ENCODE results near the gene SMURF2. TPM values are rescaled to one million over a fixed set of nuclear protein-coding genes. Genes with fewer than 3 reads are reported as not detected.

The SMURF2 gene
- total RNA-seq, 1 experiment from 2014 or later, result 76.6 TPM

DNA sequence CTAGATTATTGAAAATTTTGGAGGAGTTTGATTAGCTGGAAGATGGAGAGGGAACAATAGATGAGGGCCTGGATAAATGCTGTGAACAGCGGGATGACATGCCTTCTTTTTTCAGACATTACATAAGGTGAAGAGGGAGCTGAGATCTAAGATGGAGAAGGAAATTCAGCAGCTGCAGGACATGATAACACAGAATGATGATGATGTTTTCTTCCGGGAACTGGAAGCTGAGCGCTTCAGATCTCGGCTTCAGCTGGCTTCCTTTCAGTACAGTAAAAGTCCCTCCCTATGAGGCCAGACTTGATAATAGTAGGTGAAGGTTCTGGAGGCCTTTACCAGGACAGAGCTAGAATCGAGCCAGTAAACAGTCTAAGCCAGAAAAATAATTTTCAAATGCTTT, 124.6 kb downstream of the SMURF2 start:
- no peaks in the 10 kb centered on the region for H3K27me3 ChIP-seq (ENCODE audit: low read length)
- ChIA-PET POLR2A (ENCODE audit: unreplicated experiment) (interaction anchor here (0.6 kb wide), 1 partner anchor 104 kb away, joined by 4 read pairs; no protein-coding TSS in a partner anchor), CTCF (no interaction called here)
- no peak for DNase-seq
- peaks cover 68% of the 10 kb centered on the region for H3K36me3 ChIP-seq (ENCODE audit: low read depth, low read length)
- H3K9me2 ChIP-seq (replicated peaks; ENCODE audit: low read length), result no peaks in the 10 kb centered on the region
- H3K4me2 ChIP-seq (ENCODE audit: low read length), result no peak overlapping the region
- intact Hi-C loops (cut with micrococcal nuclease), result no loop called here
- peaks cover 6% of the 10 kb centered on the region for H3F3A ChIP-seq (ENCODE audit: low read length, unreplicated experiment)
- no peak overlapping the region for H3K4me3 ChIP-seq (ENCODE audit: low read length)
- no TSS peak for BruUV-seq (replicated peaks)
- ATAC-seq, result no peak
- TF ChIP-seq EZH2 (IDR thresholded peaks at IDR 0.05; ENCODE audit: low read length, unreplicated experiment), result no peak
- TF ChIP-seq EZH2phosphoT487 (IDR thresholded peaks at IDR 0.05; ENCODE audit: borderline replicate concordance, low read length), result no peak
- TF ChIP-seq, protein P1, sequence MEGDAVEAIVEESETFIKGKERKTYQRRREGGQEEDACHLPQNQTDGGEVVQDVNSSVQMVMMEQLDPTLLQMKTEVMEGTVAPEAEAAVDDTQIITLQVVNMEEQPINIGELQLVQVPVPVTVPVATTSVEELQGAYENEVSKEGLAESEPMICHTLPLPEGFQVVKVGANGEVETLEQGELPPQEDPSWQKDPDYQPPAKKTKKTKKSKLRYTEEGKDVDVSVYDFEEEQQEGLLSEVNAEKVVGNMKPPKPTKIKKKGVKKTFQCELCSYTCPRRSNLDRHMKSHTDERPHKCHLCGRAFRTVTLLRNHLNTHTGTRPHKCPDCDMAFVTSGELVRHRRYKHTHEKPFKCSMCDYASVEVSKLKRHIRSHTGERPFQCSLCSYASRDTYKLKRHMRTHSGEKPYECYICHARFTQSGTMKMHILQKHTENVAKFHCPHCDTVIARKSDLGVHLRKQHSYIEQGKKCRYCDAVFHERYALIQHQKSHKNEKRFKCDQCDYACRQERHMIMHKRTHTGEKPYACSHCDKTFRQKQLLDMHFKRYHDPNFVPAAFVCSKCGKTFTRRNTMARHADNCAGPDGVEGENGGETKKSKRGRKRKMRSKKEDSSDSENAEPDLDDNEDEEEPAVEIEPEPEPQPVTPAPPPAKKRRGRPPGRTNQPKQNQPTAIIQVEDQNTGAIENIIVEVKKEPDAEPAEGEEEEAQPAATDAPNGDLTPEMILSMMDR (conservative IDR thresholded peaks at IDR 0.05; ENCODE audit: low read depth, low read length), result no peak
- H2AFZ ChIP-seq (ENCODE audit: low read length), result no peak overlapping the region
- H3K4me1 ChIP-seq (ENCODE audit: insufficient read depth, low read length), result peaks cover 16% of the 10 kb centered on the region
- no peaks in the 10 kb centered on the region for H3K9me3 ChIP-seq (ENCODE audit: low read length)
- no peak overlapping the region for H3K9ac ChIP-seq (ENCODE audit: low read length)
- no peak overlapping the region for H3K27ac ChIP-seq (ENCODE audit: low read length)
- H4K20me1 ChIP-seq (ENCODE audit: low read length), result no peaks in the 10 kb centered on the region
- no peaks in the 10 kb centered on the region for H3K79me2 ChIP-seq (ENCODE audit: low read length)

DNA sequence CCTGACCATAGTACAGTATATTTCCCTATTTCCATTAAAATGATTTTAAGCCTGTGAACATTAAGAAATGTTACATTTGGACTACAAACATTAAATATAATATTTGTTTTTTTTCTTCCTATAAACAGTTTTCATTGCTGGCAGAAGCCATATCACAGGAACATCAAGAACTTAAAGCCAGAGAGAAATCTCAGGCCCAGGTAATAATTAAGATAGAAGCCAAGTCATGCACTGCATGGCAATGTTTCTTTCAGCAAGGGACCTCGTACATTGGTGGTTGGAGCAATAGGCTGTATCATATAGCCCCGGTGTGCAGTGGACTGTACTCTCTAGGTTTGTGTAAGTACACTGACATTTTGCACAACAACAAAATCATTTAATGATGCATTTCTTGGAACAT, 125.2 kb downstream of the SMURF2 start:
- Histone ChIP-seq H3K9me3 (ENCODE audit: low read length) (no peaks in the 10 kb centered on the region), H4K20me1 (ENCODE audit: low read length) (no peaks in the 10 kb centered on the region), H3K9me2 (replicated peaks; ENCODE audit: low read length) (no peaks in the 10 kb centered on the region), H3K36me3 (ENCODE audit: low read depth, low read length) (peaks cover 70% of the 10 kb centered on the region), H3K4me3 (ENCODE audit: low read length) (no peak overlapping the region), H3K27me3 (ENCODE audit: low read length) (no peaks in the 10 kb centered on the region), H3K27ac (ENCODE audit: low read length) (no peak overlapping the region), H3K4me1 (ENCODE audit: insufficient read depth, low read length) (peaks cover 16% of the 10 kb centered on the region), H3F3A (ENCODE audit: low read length, unreplicated experiment) (peaks cover 8% of the 10 kb centered on the region), H3K79me2 (ENCODE audit: low read length) (no peaks in the 10 kb centered on the region), H2AFZ (ENCODE audit: low read length) (no peak overlapping the region), H3K9ac (ENCODE audit: low read length) (no peak overlapping the region), H3K4me2 (ENCODE audit: low read length) (no peak overlapping the region)
- ChIA-PET CTCF (no interaction called here), POLR2A (ENCODE audit: unreplicated experiment) (no interaction called here)
- intact Hi-C loops (cut with micrococcal nuclease), result no loop called here
- TSS peak; percentile 2 for BruUV-seq (replicated peaks)
- DNase-seq (no peak), ATAC-seq (no peak)
- TF ChIP-seq, protein P1 (conservative IDR thresholded peaks at IDR 0.05; ENCODE audit: low read depth, low read length), result no peak
- TF ChIP-seq EZH2 (IDR thresholded peaks at IDR 0.05; ENCODE audit: low read length, unreplicated experiment) (no peak), EZH2phosphoT487 (IDR thresholded peaks at IDR 0.05; ENCODE audit: borderline replicate concordance, low read length) (no peak)

DNA sequence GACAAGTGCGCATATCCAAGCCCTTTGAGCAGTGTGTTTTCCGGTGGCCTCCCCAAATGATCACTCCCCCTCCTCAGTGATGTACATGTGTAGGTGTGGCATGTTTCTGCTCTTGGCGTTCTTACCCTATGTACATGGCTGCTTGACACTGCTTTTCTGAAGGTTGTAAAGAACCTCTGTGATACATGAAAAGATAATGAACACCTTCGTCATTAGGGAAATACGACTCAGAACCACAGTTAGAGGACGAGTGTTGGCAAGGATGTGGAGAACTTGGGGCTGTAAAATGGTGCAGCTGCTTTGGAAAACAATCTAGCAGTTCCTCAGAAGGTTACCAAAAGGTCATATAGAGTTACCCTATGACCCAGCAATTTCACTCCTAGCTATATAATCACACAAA, 126.8 kb downstream of the SMURF2 start:
- POLR2A ChIA-PET (ENCODE audit: unreplicated experiment), result no interaction called here
- Histone ChIP-seq H3K9me2 (replicated peaks; ENCODE audit: low read length) (no peaks in the 10 kb centered on the region), H3F3A (ENCODE audit: low read length, unreplicated experiment) (peaks cover 20% of the 10 kb centered on the region), H3K4me3 (ENCODE audit: low read length) (no peak overlapping the region), H4K20me1 (ENCODE audit: low read length) (no peaks in the 10 kb centered on the region), H3K79me2 (ENCODE audit: low read length) (no peaks in the 10 kb centered on the region), H3K4me2 (ENCODE audit: low read length) (no peak overlapping the region), H3K9ac (ENCODE audit: low read length) (no peak overlapping the region), H3K36me3 (ENCODE audit: low read depth, low read length) (peaks cover 83% of the 10 kb centered on the region), H3K27ac (ENCODE audit: low read length) (no peak overlapping the region), H3K4me1 (ENCODE audit: insufficient read depth, low read length) (peaks cover 9% of the 10 kb centered on the region), H2AFZ (ENCODE audit: low read length) (no peak overlapping the region), H3K9me3 (ENCODE audit: low read length) (no peaks in the 10 kb centered on the region), H3K27me3 (ENCODE audit: low read length) (no peaks in the 10 kb centered on the region)
- no peak for ATAC-seq
- TF ChIP-seq EZH2 (IDR thresholded peaks at IDR 0.05; ENCODE audit: low read length, unreplicated experiment) (no peak), EZH2phosphoT487 (IDR thresholded peaks at IDR 0.05; ENCODE audit: borderline replicate concordance, low read length) (no peak)
- TF ChIP-seq, protein P1 (conservative IDR thresholded peaks at IDR 0.05; ENCODE audit: low read depth, low read length), result no peak
- CTCF ChIA-PET, result no interaction called here
- intact Hi-C loops (cut with micrococcal nuclease), result no loop called here
- no peak for DNase-seq
- BruUV-seq (replicated peaks), result no TSS peak
